ENCODE data around the gene SLC24A2. TPM values are rescaled to one million over a fixed set of nuclear protein-coding genes. Genes with fewer than 3 reads are reported as not detected.

Gene SLC24A2
- total RNA-seq, 4 donors from 2014 or later = 0.35 to 4.4 (median 2.8) TPM

GRCh38 chr9:19812194-19812593 is 23.4 kb upstream of the SLC24A2 start:
- no peak overlapping the region for H3K4me3 ChIP-seq
- H3K9me3 ChIP-seq = no peaks in the 10 kb centered on the region
- intact Hi-C loops (cut with DNase I; ENCODE audit: low total_unique reads) = no loop called here
- H3K36me3 ChIP-seq = no peaks in the 10 kb centered on the region
- H3K27ac ChIP-seq = no peak overlapping the region
- no peaks in the 10 kb centered on the region for H3K4me1 ChIP-seq
- TF ChIP-seq CTCF (IDR thresholded peaks at IDR 0.05) (no peak), POLR2A (IDR thresholded peaks at IDR 0.05) (no peak)
- H3K27me3 ChIP-seq = no peaks in the 10 kb centered on the region
- no peak for DNase-seq

- no peaks in the 10 kb centered on the region for H3K36me3 ChIP-seq
- no peaks in the 10 kb centered on the region for H3K27me3 ChIP-seq
- no peak overlapping the region for H3K4me3 ChIP-seq
- no peaks in the 10 kb centered on the region for H3K4me1 ChIP-seq
- no peak overlapping the region for H3K27ac ChIP-seq
- no peaks in the 10 kb centered on the region for H3K9me3 ChIP-seq
- TF ChIP-seq POLR2A (IDR thresholded peaks at IDR 0.05) (no peak), CTCF (IDR thresholded peaks at IDR 0.05) (no peak)
- intact Hi-C loops (cut with DNase I; ENCODE audit: low total_unique reads) = no loop called here
- DNase-seq = no peak
Measured at GRCh38 chr9:19809422-19810269, 20.8 kb upstream of the SLC24A2 start.

GRCh38 chr9:19807182-19807892 is 18.5 kb upstream of the SLC24A2 start:
- no peaks in the 10 kb centered on the region for H3K4me1 ChIP-seq
- H3K36me3 ChIP-seq = no peaks in the 10 kb centered on the region
- H3K27ac ChIP-seq = no peak overlapping the region
- H3K4me3 ChIP-seq = no peak overlapping the region
- TF ChIP-seq POLR2A (IDR thresholded peaks at IDR 0.05) (no peak), CTCF (IDR thresholded peaks at IDR 0.05) (no peak)
- no peaks in the 10 kb centered on the region for H3K9me3 ChIP-seq
- intact Hi-C loops (cut with DNase I; ENCODE audit: low total_unique reads) = no loop called here
- no peak for DNase-seq
- H3K27me3 ChIP-seq = no peaks in the 10 kb centered on the region

GRCh38 chr9:19804431-19804830 is 15.6 kb upstream of the SLC24A2 start:
- intact Hi-C loops (cut with DNase I; ENCODE audit: low total_unique reads) = no loop called here
- Histone ChIP-seq H3K27ac (no peak overlapping the region), H3K4me1 (no peaks in the 10 kb centered on the region), H3K27me3 (no peaks in the 10 kb centered on the region), H3K36me3 (no peaks in the 10 kb centered on the region), H3K4me3 (no peak overlapping the region), H3K9me3 (no peaks in the 10 kb centered on the region)
- DNase-seq = no peak
- TF ChIP-seq CTCF (IDR thresholded peaks at IDR 0.05) (no peak), POLR2A (IDR thresholded peaks at IDR 0.05) (no peak)

GRCh38 chr9:19800884-19801283 is 12.0 kb upstream of the SLC24A2 start:
- intact Hi-C loops (cut with DNase I; ENCODE audit: low total_unique reads) = no loop called here
- DNase-seq = no peak
- H3K4me1 ChIP-seq = no peaks in the 10 kb centered on the region
- H3K36me3 ChIP-seq = no peaks in the 10 kb centered on the region
- no peak overlapping the region for H3K27ac ChIP-seq
- no peaks in the 10 kb centered on the region for H3K9me3 ChIP-seq
- no peaks in the 10 kb centered on the region for H3K27me3 ChIP-seq
- no peak for TF ChIP-seq POLR2A (IDR thresholded peaks at IDR 0.05)
- no peak for TF ChIP-seq CTCF (IDR thresholded peaks at IDR 0.05)
- H3K4me3 ChIP-seq = no peak overlapping the region

Measured in uterus (tissue), 4 donors.